Activated CD8-positive, alpha-beta memory T cell treated with anti-CD3 and anti-CD28 coated beads, Interleukin-2, amount 10 ng/mL, durations not matched to agents 7 days and 5 days (primary cell): ENCODE measurements around the gene DSCAM. TPM values are rescaled to one million over a fixed set of nuclear protein-coding genes. Genes with fewer than 3 reads are reported as not detected.
"Not testable (repeated sequence)": the region's sequence is repeated elsewhere in the genome, so short reads cannot be mapped to it uniquely, and the experiment has no call there.

ENCODE experiments used
- ATAC-seq: fragments of 150-1000 bp; cut with Tn5 transposase; one replicate; pipeline ENCODE4 v1.10.0; 2021; ENCODE audit warnings: moderate library complexity
- CTCF ChIA-PET: fragments of 350-600 bp; sonication (Branson Sonifier 250); formaldehyde crosslinking; loops from one replicate; lab custom pipeline; 2021; ENCODE audit warnings: antibody characterized with exemption; lab: Charles Lee
- DNase-seq: peaks from one replicate; pipeline ENCODE4 v3.0.0-alpha.2; 2020
- H3K27ac Mint-ChIP-seq: one replicate; pipeline ENCODE4 v1.8.0; 2021; ENCODE audit warnings: mild to moderate bottlenecking, mixed read lengths
- H3K27me3 Mint-ChIP-seq: one replicate; pipeline ENCODE4 v1.8.0; 2021; ENCODE audit warnings: mixed read lengths
- H3K36me3 Mint-ChIP-seq: one replicate; pipeline ENCODE4 v1.8.0; 2021; ENCODE audit warnings: mild to moderate bottlenecking, mixed read lengths
- H3K4me1 Mint-ChIP-seq: one replicate; pipeline ENCODE4 v1.8.0; 2021; ENCODE audit warnings: mixed read lengths
- H3K4me3 Mint-ChIP-seq: one replicate; pipeline ENCODE4 v1.8.0; 2021; ENCODE audit warnings: mild to moderate bottlenecking, moderate library complexity, mixed read lengths
- H3K9me3 Mint-ChIP-seq: one replicate; pipeline ENCODE4 v1.8.0; 2022; ENCODE audit warnings: low read depth, mixed read lengths
- total RNA-seq, 2 experiments: library from RNA; stranded (reverse); gene quantifications; one replicate each; pipeline ENCODE4 v1.2.3, GENCODE V29; 2021

The DSCAM gene
- total RNA-seq, 2 experiments from 2014 or later, result not detected

- Mint-ChIP-seq H3K27ac (no peak overlapping the region), H3K4me3 (no peak overlapping the region), H3K9me3 (peaks cover 2% of the 10 kb centered on the region), H3K36me3 (no peaks in the 10 kb centered on the region), H3K4me1 (no peaks in the 10 kb centered on the region), H3K27me3 (no peaks in the 10 kb centered on the region)
- CTCF ChIA-PET, result no interaction called here
- ATAC-seq (no peak), DNase-seq (no peak)
Measured at GRCh38 chr21:40465382-40465781, 381.6 kb downstream of the DSCAM start.

- ATAC-seq, result no peak
- CTCF ChIA-PET, result no interaction called here
- Mint-ChIP-seq H3K27ac (no peak overlapping the region), H3K9me3 (peaks cover 2% of the 10 kb centered on the region), H3K36me3 (no peaks in the 10 kb centered on the region), H3K4me3 (no peak overlapping the region), H3K27me3 (no peaks in the 10 kb centered on the region), H3K4me1 (no peaks in the 10 kb centered on the region)
- no peak for DNase-seq
Measured at GRCh38 chr21:40463176-40463575, 383.8 kb downstream of the DSCAM start.

- H3K36me3 Mint-ChIP-seq, result no peaks in the 10 kb centered on the region
- no peaks in the 10 kb centered on the region for H3K27me3 Mint-ChIP-seq
- CTCF ChIA-PET, result no interaction called here
- ATAC-seq (no peak), DNase-seq (no peak)
- H3K4me1 Mint-ChIP-seq, result no peaks in the 10 kb centered on the region
- H3K9me3 Mint-ChIP-seq, result no peaks in the 10 kb centered on the region
- no peak overlapping the region for H3K4me3 Mint-ChIP-seq
- H3K27ac Mint-ChIP-seq, result no peak overlapping the region
Measured at GRCh38 chr21:40461008-40461407, 385.9 kb downstream of the DSCAM start.

- no peaks in the 10 kb centered on the region for H3K27me3 Mint-ChIP-seq
- DNase-seq, result no peak
- CTCF ChIA-PET, result no interaction called here
Measured at GRCh38 chr21:40457741-40458140, 389.2 kb downstream of the DSCAM start.

GRCh38 chr21:40454057-40454456, 392.9 kb downstream of the DSCAM start:
- Mint-ChIP-seq H3K27ac (no peak overlapping the region), H3K36me3 (no peaks in the 10 kb centered on the region), H3K4me3 (no peak overlapping the region), H3K27me3 (no peaks in the 10 kb centered on the region), H3K9me3 (peaks cover 6% of the 10 kb centered on the region), H3K4me1 (no peaks in the 10 kb centered on the region)
- CTCF ChIA-PET, result no interaction called here
- DNase-seq, result no peak
- ATAC-seq, result no peak

More at GRCh38 chr21:40457741-40458140, 389.2 kb downstream of the DSCAM start:
- no peaks in the 10 kb centered on the region for H3K36me3 Mint-ChIP-seq
- no peaks in the 10 kb centered on the region for H3K4me1 Mint-ChIP-seq
- no peak overlapping the region for H3K27ac Mint-ChIP-seq
- no peak overlapping the region for H3K4me3 Mint-ChIP-seq
- no peak for ATAC-seq
- H3K9me3 Mint-ChIP-seq, result peaks cover 6% of the 10 kb centered on the region

- no peak for ATAC-seq
- H3K4me3 Mint-ChIP-seq, result no peak overlapping the region
- CTCF ChIA-PET, result no interaction called here
- no peak for DNase-seq
- H3K27me3 Mint-ChIP-seq, result no peaks in the 10 kb centered on the region
- H3K9me3 Mint-ChIP-seq, result peaks cover 6% of the 10 kb centered on the region
- no peak overlapping the region for H3K27ac Mint-ChIP-seq
- no peaks in the 10 kb centered on the region for H3K4me1 Mint-ChIP-seq
- H3K36me3 Mint-ChIP-seq, result no peaks in the 10 kb centered on the region
Measured at GRCh38 chr21:40453183-40453582, 393.8 kb downstream of the DSCAM start.

GRCh38 chr21:40452548-40452947, 394.4 kb downstream of the DSCAM start:
- no peaks in the 10 kb centered on the region for H3K27me3 Mint-ChIP-seq
- H3K4me3 Mint-ChIP-seq, result no peak overlapping the region
- ATAC-seq, result no peak
- DNase-seq, result no peak
- H3K27ac Mint-ChIP-seq, result no peak overlapping the region
- H3K36me3 Mint-ChIP-seq, result no peaks in the 10 kb centered on the region
- H3K9me3 Mint-ChIP-seq, result peaks cover 6% of the 10 kb centered on the region
- CTCF ChIA-PET, result no interaction called here
- H3K4me1 Mint-ChIP-seq, result no peaks in the 10 kb centered on the region

GRCh38 chr21:40447016-40447415, 399.9 kb downstream of the DSCAM start:
- Mint-ChIP-seq H3K27ac (no peak overlapping the region), H3K36me3 (no peaks in the 10 kb centered on the region), H3K4me1 (no peaks in the 10 kb centered on the region), H3K4me3 (no peak overlapping the region), H3K9me3 (peaks cover 10% of the 10 kb centered on the region), H3K27me3 (no peaks in the 10 kb centered on the region)
- no peak for DNase-seq
- CTCF ChIA-PET, result no interaction called here
- no peak for ATAC-seq

GRCh38 chr21:40445349-40445921, 401.5 kb downstream of the DSCAM start:
- H3K27ac Mint-ChIP-seq, result no peak overlapping the region

GRCh38 chr21:40439581-40439980, 407.4 kb downstream of the DSCAM start:
- H3K36me3 Mint-ChIP-seq, H3K27me3 Mint-ChIP-seq, DNase-seq, H3K4me1 Mint-ChIP-seq, ATAC-seq, H3K4me3 Mint-ChIP-seq, H3K27ac Mint-ChIP-seq, CTCF ChIA-PET: not testable (repeated sequence)
- H3K9me3 Mint-ChIP-seq, result peaks cover 13% of the 10 kb centered on the region

More at GRCh38 chr21:40445349-40445921, 401.5 kb downstream of the DSCAM start:
- peaks cover 10% of the 10 kb centered on the region for H3K9me3 Mint-ChIP-seq
- H3K36me3 Mint-ChIP-seq, result no peaks in the 10 kb centered on the region
- no peaks in the 10 kb centered on the region for H3K4me1 Mint-ChIP-seq
- no peak overlapping the region for H3K4me3 Mint-ChIP-seq
- H3K27me3 Mint-ChIP-seq, result no peaks in the 10 kb centered on the region
- DNase-seq, result no peak
- no peak for ATAC-seq
- CTCF ChIA-PET, result no interaction called here

- Mint-ChIP-seq H3K4me3 (no peak overlapping the region), H3K36me3 (no peaks in the 10 kb centered on the region), H3K4me1 (no peaks in the 10 kb centered on the region), H3K27ac (no peak overlapping the region), H3K9me3 (peaks cover 14% of the 10 kb centered on the region), H3K27me3 (no peaks in the 10 kb centered on the region)
- CTCF ChIA-PET, result no interaction called here
- DNase-seq (no peak), ATAC-seq (no peak)
Measured at GRCh38 chr21:40438616-40439015, 408.3 kb downstream of the DSCAM start.

GRCh38 chr21:40436261-40436660, 410.7 kb downstream of the DSCAM start:
- no peak for ATAC-seq
- CTCF ChIA-PET, result no interaction called here
- no peaks in the 10 kb centered on the region for H3K27me3 Mint-ChIP-seq
- H3K9me3 Mint-ChIP-seq, result peaks cover 16% of the 10 kb centered on the region
- no peaks in the 10 kb centered on the region for H3K4me1 Mint-ChIP-seq
- no peak overlapping the region for H3K27ac Mint-ChIP-seq
- DNase-seq, result no peak
- no peaks in the 10 kb centered on the region for H3K36me3 Mint-ChIP-seq
- no peak overlapping the region for H3K4me3 Mint-ChIP-seq

- Mint-ChIP-seq H3K4me1 (no peaks in the 10 kb centered on the region), H3K4me3 (no peak overlapping the region), H3K36me3 (no peaks in the 10 kb centered on the region), H3K27ac (no peak overlapping the region), H3K9me3 (peaks cover 18% of the 10 kb centered on the region), H3K27me3 (no peaks in the 10 kb centered on the region)
- DNase-seq, result no peak
- ATAC-seq, result no peak
- CTCF ChIA-PET, result no interaction called here
Measured at GRCh38 chr21:40433538-40433937, 413.4 kb downstream of the DSCAM start.

- Mint-ChIP-seq H3K27me3 (no peaks in the 10 kb centered on the region), H3K4me3 (no peak overlapping the region), H3K9me3 (peaks cover 11% of the 10 kb centered on the region), H3K36me3 (no peaks in the 10 kb centered on the region), H3K4me1 (no peaks in the 10 kb centered on the region), H3K27ac (no peak overlapping the region)
- CTCF ChIA-PET, result no interaction called here
- ATAC-seq (no peak), DNase-seq (no peak)
Measured at GRCh38 chr21:40425981-40426380, 421.0 kb downstream of the DSCAM start.
